ENCODE measurements around the gene TRABD2B.

Gene TRABD2B

DNA sequence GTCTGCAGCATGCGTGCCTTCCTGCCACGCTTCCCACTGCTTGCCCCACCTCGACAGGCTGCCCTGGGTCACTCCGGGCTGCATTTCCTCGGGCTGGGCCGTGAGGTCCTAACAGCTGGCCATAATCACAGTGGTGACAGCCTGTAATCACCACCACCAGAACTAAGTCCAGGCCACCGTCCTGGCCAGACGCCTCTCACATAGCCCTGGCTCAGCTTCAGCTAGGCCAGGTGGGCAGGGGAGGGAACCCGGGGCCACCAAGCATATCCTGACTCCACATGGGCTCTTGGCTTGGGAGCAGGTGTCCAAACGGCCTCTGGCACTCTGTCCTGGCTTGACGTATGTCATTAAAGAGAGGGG, 229.5 kb downstream of the TRABD2B start:
- TF ChIP-seq, protein P1, sequence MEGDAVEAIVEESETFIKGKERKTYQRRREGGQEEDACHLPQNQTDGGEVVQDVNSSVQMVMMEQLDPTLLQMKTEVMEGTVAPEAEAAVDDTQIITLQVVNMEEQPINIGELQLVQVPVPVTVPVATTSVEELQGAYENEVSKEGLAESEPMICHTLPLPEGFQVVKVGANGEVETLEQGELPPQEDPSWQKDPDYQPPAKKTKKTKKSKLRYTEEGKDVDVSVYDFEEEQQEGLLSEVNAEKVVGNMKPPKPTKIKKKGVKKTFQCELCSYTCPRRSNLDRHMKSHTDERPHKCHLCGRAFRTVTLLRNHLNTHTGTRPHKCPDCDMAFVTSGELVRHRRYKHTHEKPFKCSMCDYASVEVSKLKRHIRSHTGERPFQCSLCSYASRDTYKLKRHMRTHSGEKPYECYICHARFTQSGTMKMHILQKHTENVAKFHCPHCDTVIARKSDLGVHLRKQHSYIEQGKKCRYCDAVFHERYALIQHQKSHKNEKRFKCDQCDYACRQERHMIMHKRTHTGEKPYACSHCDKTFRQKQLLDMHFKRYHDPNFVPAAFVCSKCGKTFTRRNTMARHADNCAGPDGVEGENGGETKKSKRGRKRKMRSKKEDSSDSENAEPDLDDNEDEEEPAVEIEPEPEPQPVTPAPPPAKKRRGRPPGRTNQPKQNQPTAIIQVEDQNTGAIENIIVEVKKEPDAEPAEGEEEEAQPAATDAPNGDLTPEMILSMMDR (conservative IDR thresholded peaks at IDR 0.05; ENCODE audit: control insufficient read depth, insufficient read depth, low read depth, low read length), result no peak
- no peak overlapping the region for H3K4me3 ChIP-seq (ENCODE audit: control insufficient read depth, low read depth, low read length)
- DNase-seq (ENCODE audit: low read depth), result no peak

DNA sequence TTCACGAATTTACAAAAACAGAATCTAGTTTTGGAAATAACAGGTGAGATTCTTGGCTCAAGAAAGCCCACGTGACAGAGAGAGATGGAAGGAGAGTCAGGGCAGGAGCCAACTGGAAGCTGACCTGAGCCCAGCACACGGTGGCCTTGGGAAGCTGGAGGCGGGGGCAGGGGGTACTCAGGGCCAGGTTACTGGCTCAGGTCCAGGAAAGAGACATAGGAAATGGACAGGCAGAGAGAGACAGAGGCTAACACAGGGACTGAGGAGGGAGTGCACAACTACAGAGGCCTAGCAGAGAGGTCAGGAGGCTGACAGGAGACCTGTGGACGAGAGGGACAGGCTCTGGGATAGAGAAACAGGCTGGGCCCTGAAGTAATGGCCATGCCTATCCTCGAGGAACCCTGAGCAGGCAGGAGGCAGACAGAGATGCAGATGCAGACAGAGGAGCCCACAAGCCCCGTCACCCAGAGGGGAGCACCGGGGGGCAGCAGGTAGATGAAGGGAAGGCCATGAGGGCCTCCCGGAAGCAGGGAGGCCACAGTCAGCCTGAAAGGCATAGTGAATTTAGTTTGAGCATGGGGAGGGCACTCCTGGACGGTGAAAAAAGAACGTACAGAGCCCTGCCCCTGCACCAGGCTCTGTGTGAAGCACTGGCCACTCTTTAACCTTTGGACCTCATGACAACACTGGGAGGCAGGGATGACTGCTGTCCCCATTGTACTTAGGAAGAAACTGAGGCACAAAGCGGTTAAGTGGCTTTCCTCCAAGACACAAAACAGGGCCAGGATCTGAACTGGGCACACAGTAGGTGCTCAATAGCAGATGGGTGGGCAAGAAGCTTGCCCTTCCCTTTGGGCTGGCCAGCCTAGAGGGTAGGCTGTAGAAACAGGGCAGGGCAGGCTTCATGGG, 230.1 kb downstream of the TRABD2B start:
- TF ChIP-seq, protein P1 (conservative IDR thresholded peaks at IDR 0.05; ENCODE audit: control insufficient read depth, insufficient read depth, low read depth, low read length), result no peak

DNA sequence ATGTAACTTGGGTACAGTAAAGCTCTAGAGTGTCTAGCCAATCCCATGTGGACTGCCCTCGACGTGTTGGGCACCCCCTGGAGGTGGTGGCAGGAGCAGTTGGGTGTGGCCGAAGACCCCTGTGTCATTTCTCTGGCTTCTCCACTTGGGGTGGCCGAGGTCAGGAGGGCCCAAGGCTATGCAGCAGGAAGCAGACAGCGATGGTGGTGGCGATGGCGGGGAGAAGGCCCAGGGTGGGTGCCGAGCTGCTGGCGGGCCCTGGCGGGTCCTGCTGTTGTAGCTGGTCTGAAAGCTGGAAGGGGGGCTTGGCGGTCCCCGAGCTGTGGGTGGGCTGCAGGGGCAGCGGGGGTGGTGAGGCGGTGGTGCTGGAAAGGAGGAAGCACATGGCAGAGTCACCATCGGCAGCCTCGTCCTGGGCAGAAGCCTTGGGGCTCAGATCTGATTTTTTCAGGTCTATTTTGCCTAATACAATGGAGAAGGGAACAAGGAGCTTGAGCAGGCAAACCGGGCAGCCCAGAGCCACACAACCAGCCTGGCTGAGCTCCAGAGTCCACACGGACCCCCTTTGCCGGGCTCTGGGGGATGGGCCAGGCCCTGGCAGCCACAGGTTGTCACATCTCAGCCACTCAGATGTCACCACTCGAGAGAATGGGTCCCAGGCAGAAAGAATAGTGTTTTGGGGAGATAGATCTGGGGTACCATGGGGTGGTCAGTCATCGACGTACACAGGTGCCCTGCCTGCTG, 231.3 kb downstream of the TRABD2B start:
- no peak for DNase-seq (ENCODE audit: low read depth)
- TF ChIP-seq, protein P1 (conservative IDR thresholded peaks at IDR 0.05; ENCODE audit: control insufficient read depth, insufficient read depth, low read depth, low read length), result no peak

More for the DNA sequence above, 230.1 kb downstream of the TRABD2B start:
- no peak overlapping the region for H3K4me3 ChIP-seq (ENCODE audit: control insufficient read depth, low read depth, low read length)
- no peak for DNase-seq (ENCODE audit: low read depth)

DNA sequence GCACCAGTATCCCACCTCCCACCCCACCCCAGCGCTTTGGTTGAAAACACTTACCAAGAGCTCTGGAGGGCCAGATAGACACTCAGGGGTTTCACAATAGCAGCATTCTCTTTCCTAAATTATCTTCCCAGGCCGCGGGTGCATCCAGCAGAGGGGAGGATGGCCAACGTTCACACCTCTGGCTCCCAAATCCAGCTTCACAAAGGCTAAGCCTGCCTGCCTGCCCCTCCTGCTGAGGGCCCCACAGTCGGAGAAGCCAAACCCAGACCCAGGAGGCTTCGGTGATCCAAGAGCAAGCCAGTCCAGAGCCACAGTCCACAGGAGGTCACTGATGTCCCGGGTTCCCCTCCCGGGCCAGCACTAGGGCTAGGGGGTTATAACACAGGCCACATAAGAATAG, 231.9 kb downstream of the TRABD2B start:
- no peak overlapping the region for H3K4me3 ChIP-seq (ENCODE audit: control insufficient read depth, low read depth, low read length)
- DNase-seq (ENCODE audit: low read depth), result no peak
- TF ChIP-seq, protein P1 (conservative IDR thresholded peaks at IDR 0.05; ENCODE audit: control insufficient read depth, insufficient read depth, low read depth, low read length), result no peak

More for the DNA sequence above, 231.3 kb downstream of the TRABD2B start:
- H3K4me3 ChIP-seq (ENCODE audit: control insufficient read depth, low read depth, low read length), result no peak overlapping the region

DNA sequence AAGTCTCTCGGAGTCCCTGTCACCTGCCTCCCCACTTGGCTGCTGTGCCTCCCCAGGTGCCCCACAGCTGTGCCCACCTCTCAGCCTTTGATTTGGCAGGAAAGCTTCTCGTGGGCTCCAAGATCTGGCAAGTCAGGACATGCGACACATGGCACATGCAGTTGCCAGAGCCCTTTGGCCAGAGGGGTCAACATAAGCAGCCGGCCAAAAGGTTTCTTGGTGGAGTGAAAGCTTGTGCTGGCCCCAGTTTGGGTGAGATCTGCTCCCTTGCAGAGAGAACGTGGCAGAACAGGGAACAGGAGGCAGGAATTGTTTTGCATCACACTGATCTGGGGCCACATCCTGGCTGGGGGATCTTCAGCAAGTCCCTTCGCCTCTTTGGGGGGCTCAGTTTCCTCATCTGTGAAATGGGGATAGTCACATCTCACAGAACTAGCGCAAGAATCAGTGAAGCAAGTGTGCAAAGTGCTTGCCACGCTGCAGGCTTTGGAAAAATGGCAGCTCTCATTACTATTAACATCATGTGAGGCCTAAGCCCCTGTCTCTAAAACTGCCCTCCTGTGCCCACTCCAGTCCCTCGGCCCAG, 232.6 kb downstream of the TRABD2B start:
- H3K4me3 ChIP-seq (ENCODE audit: control insufficient read depth, low read depth, low read length), result no peak overlapping the region
- DNase-seq (ENCODE audit: low read depth), result no peak
- TF ChIP-seq, protein P1 (conservative IDR thresholded peaks at IDR 0.05; ENCODE audit: control insufficient read depth, insufficient read depth, low read depth, low read length), result no peak

DNA sequence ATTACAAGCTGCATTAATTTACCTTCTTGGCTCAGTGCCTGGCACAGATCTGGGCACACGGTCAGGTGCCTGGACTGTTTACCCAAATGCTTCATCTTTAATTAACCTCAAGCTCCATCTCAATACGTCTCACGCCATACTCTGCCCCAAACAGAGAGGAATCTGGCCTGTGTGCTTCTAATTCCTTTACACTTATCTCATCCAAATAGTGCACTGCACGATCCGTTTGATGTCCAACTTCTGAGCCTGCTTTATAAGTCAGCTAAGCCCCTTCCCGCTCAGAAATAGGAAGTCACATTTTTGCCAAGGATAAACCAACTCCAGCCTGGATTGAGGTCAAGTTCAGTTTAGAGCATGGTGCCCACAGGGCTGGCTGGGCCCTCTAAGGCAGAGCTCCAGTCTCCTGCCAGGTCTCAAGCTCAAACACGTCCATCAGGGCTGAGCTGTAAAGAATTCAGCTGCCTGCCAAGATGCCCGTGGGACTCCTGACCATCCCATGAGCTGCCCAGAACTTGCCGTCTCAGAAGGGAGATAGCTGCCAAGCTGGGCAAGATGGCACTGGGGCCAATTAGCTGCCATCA, 233.5 kb downstream of the TRABD2B start:
- H3K4me3 ChIP-seq (ENCODE audit: control insufficient read depth, low read depth, low read length), result no peak overlapping the region
- TF ChIP-seq, protein P1 (conservative IDR thresholded peaks at IDR 0.05; ENCODE audit: control insufficient read depth, insufficient read depth, low read depth, low read length), result no peak
- no peak for DNase-seq (ENCODE audit: low read depth)
